ENCODE measurements around the gene TFE3. TPM values are rescaled to one million over a fixed set of nuclear protein-coding genes. Genes with fewer than 3 reads are reported as not detected.

TFE3 gene
- total RNA-seq, 6 experiments from 2014 or later: 76.6 to 89.1 (median 83.9) TPM

- Mint-ChIP-seq H3K27ac (peak overlapping the region; percentile 78), H3K27me3 (ENCODE audit: insufficient read depth) (peaks cover 1% of the 10 kb centered on the region), H3K9me3 (no peaks in the 10 kb centered on the region), H3K4me3 (peak overlapping the region; percentile 74), H3K4me1 (ENCODE audit: low read depth) (peaks cover 23% of the 10 kb centered on the region), H3K36me3 (ENCODE audit: low read depth) (peaks cover 16% of the 10 kb centered on the region)
- DNase-seq: no peak
- peak; percentile 23; the same call in 1 of the 2 replicates for TF ChIP-seq CTCF (IDR thresholded peaks at IDR 0.05)
Measured at GRCh38 chrX:49043987-49044281, 777 bp upstream of the TFE3 start.

GRCh38 chrX:49042581-49043219, 457 bp downstream of the TFE3 start:
- H3K27ac Mint-ChIP-seq: peak overlapping the region; percentile 97
- DNase-seq: no peak

GRCh38 chrX:49041744-49042580, 1.2 kb downstream of the TFE3 start:
- Mint-ChIP-seq H3K9me3 (no peaks in the 10 kb centered on the region), H3K4me3 (peak overlapping the region; percentile 93), H3K4me1 (ENCODE audit: low read depth) (peaks cover 38% of the 10 kb centered on the region), H3K27me3 (ENCODE audit: insufficient read depth) (peaks cover 1% of the 10 kb centered on the region; the same call in 1 of the 2 replicates), H3K27ac (peak overlapping the region; percentile 97), H3K36me3 (ENCODE audit: low read depth) (peaks cover 26% of the 10 kb centered on the region)
- DNase-seq: peak; percentile 43
- no peak for TF ChIP-seq CTCF (IDR thresholded peaks at IDR 0.05)

More at GRCh38 chrX:49042581-49043219, 457 bp downstream of the TFE3 start:
- H3K27me3 Mint-ChIP-seq (ENCODE audit: insufficient read depth): peaks cover 1% of the 10 kb centered on the region
- peaks cover 35% of the 10 kb centered on the region for H3K4me1 Mint-ChIP-seq (ENCODE audit: low read depth)
- H3K4me3 Mint-ChIP-seq: peak overlapping the region; percentile 93
- TF ChIP-seq CTCF (IDR thresholded peaks at IDR 0.05): no peak
- H3K36me3 Mint-ChIP-seq (ENCODE audit: low read depth): peaks cover 24% of the 10 kb centered on the region
- no peaks in the 10 kb centered on the region for H3K9me3 Mint-ChIP-seq

GRCh38 chrX:49040376-49040955, 2.7 kb downstream of the TFE3 start:
- H3K27me3 Mint-ChIP-seq (ENCODE audit: insufficient read depth): peaks cover 1% of the 10 kb centered on the region; the same call in 1 of the 2 replicates
- peaks cover 26% of the 10 kb centered on the region for H3K36me3 Mint-ChIP-seq (ENCODE audit: low read depth)
- H3K9me3 Mint-ChIP-seq: no peaks in the 10 kb centered on the region
- H3K4me1 Mint-ChIP-seq (ENCODE audit: low read depth): peaks cover 38% of the 10 kb centered on the region
- no peak for TF ChIP-seq CTCF (IDR thresholded peaks at IDR 0.05)
- peak; percentile 27 for DNase-seq
- peak overlapping the region; percentile 97 for H3K27ac Mint-ChIP-seq
- H3K4me3 Mint-ChIP-seq: peak overlapping the region; percentile 93

- H3K4me3 Mint-ChIP-seq: peak overlapping the region; percentile 93
- H3K9me3 Mint-ChIP-seq: no peaks in the 10 kb centered on the region
- H3K4me1 Mint-ChIP-seq (ENCODE audit: low read depth): peaks cover 40% of the 10 kb centered on the region
- peak; percentile 23; the same call in 1 of the 2 replicates for TF ChIP-seq CTCF (IDR thresholded peaks at IDR 0.05)
- H3K27me3 Mint-ChIP-seq (ENCODE audit: insufficient read depth): peaks cover 1% of the 10 kb centered on the region; the same call in 1 of the 2 replicates
- DNase-seq: peak; percentile 86
- H3K36me3 Mint-ChIP-seq (ENCODE audit: low read depth): peaks cover 28% of the 10 kb centered on the region
- H3K27ac Mint-ChIP-seq: peak overlapping the region; percentile 97
Measured at GRCh38 chrX:49039598-49040375, 3.4 kb downstream of the TFE3 start.
